Measurements from ENCODE around the gene PLCE1. TPM values are rescaled to one million over a fixed set of nuclear protein-coding genes. Genes with fewer than 3 reads are reported as not detected.

The PLCE1 gene
- polyA plus RNA-seq, 1 donor (not counting 4 experiments of a cell fraction or from before 2014, with no cell fraction given) = 0.01 TPM

GRCh38 chr10:94024407-94024806 is 30.7 kb downstream of the PLCE1 start:
- FAIRE-seq = no peak
- dilution Hi-C loops (cut with MboI; ENCODE audit: extremely low pct_ligation_motif_present, low sequenced_read_pairs) = no loop called here
- H3K4me2 ChIP-seq (ENCODE audit: control insufficient read depth, extremely low read depth, insufficient read depth, low read depth, low read length) = no peak overlapping the region

GRCh38 chr10:94025806-94026205 is 32.1 kb downstream of the PLCE1 start:
- Histone ChIP-seq H3K4me3 (ENCODE audit: control insufficient read depth in 2 of 3, extremely low read depth in 1 of 3, insufficient read depth in 2 of 3, low read depth in 1 of 3, low read length in 3 of 3) (no peak overlapping the region), H3K27me3 (ENCODE audit: control insufficient read depth, extremely low read depth, insufficient read depth, low read length) (no peaks in the 10 kb centered on the region), H3K36me3 (ENCODE audit: control insufficient read depth in 2 of 2, extremely low read depth in 1 of 2, insufficient read depth in 2 of 2, low read length in 2 of 2) (no peaks in the 10 kb centered on the region), H3K9me3 (ENCODE audit: control insufficient read depth, low read depth, low read length) (no peaks in the 10 kb centered on the region), H4K20me1 (ENCODE audit: control insufficient read depth, extremely low read depth, insufficient read depth, low read length) (no peaks in the 10 kb centered on the region), H2AFZ (ENCODE audit: control insufficient read depth, low read length) (no peak overlapping the region), H3K4me2 (ENCODE audit: control insufficient read depth, extremely low read depth, insufficient read depth, low read depth, low read length) (no peak overlapping the region), H3K79me2 (ENCODE audit: control insufficient read depth, insufficient read depth, low read length) (no peaks in the 10 kb centered on the region), H3K27ac (ENCODE audit: control insufficient read depth, insufficient read depth, low read length) (no peak overlapping the region), H3K4me1 (ENCODE audit: control insufficient read depth, extremely low read depth, insufficient read depth, low read length) (no peaks in the 10 kb centered on the region), H3K9ac (ENCODE audit: control insufficient read depth, extremely low read depth, insufficient read depth, low read length) (no peak overlapping the region), H3K9me1 (ENCODE audit: control insufficient read depth, extremely low read depth, insufficient read depth, low read length) (no peaks in the 10 kb centered on the region)
- FAIRE-seq = no peak
- no peak for DNase-seq (ENCODE audit: low read depth, low spot score)
- dilution Hi-C loops (cut with MboI; ENCODE audit: extremely low pct_ligation_motif_present, low sequenced_read_pairs) = no loop called here
- TF ChIP-seq EZH2 (IDR thresholded peaks at IDR 0.05; ENCODE audit: low read length) (no peak), CTCF (optimal IDR thresholded peaks at IDR 0.05 in 1 of 3, IDR thresholded peaks at IDR 0.05 in 1 of 3, conservative IDR thresholded peaks at IDR 0.05 in 1 of 3; ENCODE audit: extremely low read depth in 1 of 3, insufficient read depth in 2 of 3, low read length in 3 of 3) (no peak)

More at GRCh38 chr10:94024407-94024806, 30.7 kb downstream of the PLCE1 start:
- TF ChIP-seq CTCF (optimal IDR thresholded peaks at IDR 0.05 in 1 of 3, IDR thresholded peaks at IDR 0.05 in 1 of 3, conservative IDR thresholded peaks at IDR 0.05 in 1 of 3; ENCODE audit: extremely low read depth in 1 of 3, insufficient read depth in 2 of 3, low read length in 3 of 3) = no peak
- no peak for TF ChIP-seq EZH2 (IDR thresholded peaks at IDR 0.05; ENCODE audit: low read length)
- DNase-seq (ENCODE audit: low read depth, low spot score) = no peak
- Histone ChIP-seq H3K27ac (ENCODE audit: control insufficient read depth, insufficient read depth, low read length) (no peak overlapping the region), H3K9me3 (ENCODE audit: control insufficient read depth, low read depth, low read length) (no peaks in the 10 kb centered on the region), H4K20me1 (ENCODE audit: control insufficient read depth, extremely low read depth, insufficient read depth, low read length) (no peaks in the 10 kb centered on the region), H3K79me2 (ENCODE audit: control insufficient read depth, insufficient read depth, low read length) (no peaks in the 10 kb centered on the region), H3K9ac (ENCODE audit: control insufficient read depth, extremely low read depth, insufficient read depth, low read length) (no peak overlapping the region), H3K36me3 (ENCODE audit: control insufficient read depth in 2 of 2, extremely low read depth in 1 of 2, insufficient read depth in 2 of 2, low read length in 2 of 2) (no peaks in the 10 kb centered on the region), H3K4me1 (ENCODE audit: control insufficient read depth, extremely low read depth, insufficient read depth, low read length) (no peaks in the 10 kb centered on the region), H3K9me1 (ENCODE audit: control insufficient read depth, extremely low read depth, insufficient read depth, low read length) (no peaks in the 10 kb centered on the region), H3K27me3 (ENCODE audit: control insufficient read depth, extremely low read depth, insufficient read depth, low read length) (no peaks in the 10 kb centered on the region), H3K4me3 (ENCODE audit: control insufficient read depth in 2 of 3, extremely low read depth in 1 of 3, insufficient read depth in 2 of 3, low read depth in 1 of 3, low read length in 3 of 3) (no peak overlapping the region), H2AFZ (ENCODE audit: control insufficient read depth, low read length) (no peak overlapping the region)
